NK-92 (cell line): Measurements from ENCODE around the gene ATRX.
"Not testable (repeated sequence)": the region's sequence is repeated elsewhere in the genome, so short reads cannot be mapped to it uniquely, and the experiment has no call there.

Source experiments
- DNase-seq: peaks from one replicate; lab custom pipeline; 2025; ENCODE audit not compliant: unreplicated experiment; lab: John Stamatoyannopoulos, UW

The ATRX gene

GRCh38 chrX:77505227-77505626 is 280.8 kb downstream of the ATRX start:
- DNase-seq: no peak

GRCh38 chrX:77502951-77503525 is 283.0 kb downstream of the ATRX start:
- DNase-seq: no peak

DNA sequence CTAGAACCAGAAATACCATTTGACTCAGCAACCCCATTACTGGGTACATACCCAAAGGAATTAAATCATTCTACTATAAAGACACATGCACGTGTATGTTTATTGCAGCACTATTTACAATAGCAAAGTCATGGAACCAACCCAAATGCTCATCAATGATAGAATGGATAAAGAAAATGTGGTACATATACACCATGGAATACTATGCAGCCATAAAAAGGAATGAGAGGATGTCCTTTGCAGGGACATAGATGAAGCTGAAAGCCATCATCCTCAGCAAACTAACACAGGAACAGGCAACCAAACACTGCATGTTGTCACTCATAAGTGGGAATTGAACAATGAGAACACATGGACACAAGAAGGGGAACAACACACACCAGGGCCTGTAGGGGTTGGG is 285.9 kb downstream of the ATRX start:
- DNase-seq: not testable (repeated sequence)

- no peak for DNase-seq
Measured at GRCh38 chrX:77493677-77494553, 292.1 kb downstream of the ATRX start.

GRCh38 chrX:77484045-77484444 is 302.0 kb downstream of the ATRX start:
- DNase-seq: no peak

- no peak for DNase-seq
Measured at GRCh38 chrX:77455437-77455836, 330.6 kb downstream of the ATRX start.
